Measurements from ENCODE around the gene NKAPL.

DNA sequence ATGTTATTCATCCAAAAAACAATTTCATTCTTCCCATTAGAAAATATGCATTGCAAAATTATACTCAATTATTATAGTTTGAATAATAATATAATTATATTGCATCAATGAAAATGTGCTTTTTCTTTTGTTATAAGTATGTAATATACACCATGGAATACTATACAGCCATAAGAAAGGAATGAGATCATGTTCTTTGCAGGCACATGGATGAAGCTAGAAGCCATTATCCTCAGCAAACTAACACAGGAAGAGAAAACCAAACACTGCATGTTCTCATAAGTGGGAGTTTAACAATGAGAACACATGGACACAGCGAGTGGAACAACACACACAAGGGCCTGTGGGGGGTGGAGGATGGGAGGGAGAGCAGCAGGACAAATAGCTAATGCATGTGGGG, 2.1 kb upstream of the NKAPL start:
- no peak for TF ChIP-seq BRCA1 (IDR thresholded peaks at IDR 0.05; ENCODE audit: low read depth, low read length)
- TF ChIP-seq, protein P1, sequence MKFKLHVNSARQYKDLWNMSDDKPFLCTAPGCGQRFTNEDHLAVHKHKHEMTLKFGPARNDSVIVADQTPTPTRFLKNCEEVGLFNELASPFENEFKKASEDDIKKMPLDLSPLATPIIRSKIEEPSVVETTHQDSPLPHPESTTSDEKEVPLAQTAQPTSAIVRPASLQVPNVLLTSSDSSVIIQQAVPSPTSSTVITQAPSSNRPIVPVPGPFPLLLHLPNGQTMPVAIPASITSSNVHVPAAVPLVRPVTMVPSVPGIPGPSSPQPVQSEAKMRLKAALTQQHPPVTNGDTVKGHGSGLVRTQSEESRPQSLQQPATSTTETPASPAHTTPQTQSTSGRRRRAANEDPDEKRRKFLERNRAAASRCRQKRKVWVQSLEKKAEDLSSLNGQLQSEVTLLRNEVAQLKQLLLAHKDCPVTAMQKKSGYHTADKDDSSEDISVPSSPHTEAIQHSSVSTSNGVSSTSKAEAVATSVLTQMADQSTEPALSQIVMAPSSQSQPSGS (IDR thresholded peaks at IDR 0.05; ENCODE audit: low read length) = no peak
- TF ChIP-seq, protein P2, sequence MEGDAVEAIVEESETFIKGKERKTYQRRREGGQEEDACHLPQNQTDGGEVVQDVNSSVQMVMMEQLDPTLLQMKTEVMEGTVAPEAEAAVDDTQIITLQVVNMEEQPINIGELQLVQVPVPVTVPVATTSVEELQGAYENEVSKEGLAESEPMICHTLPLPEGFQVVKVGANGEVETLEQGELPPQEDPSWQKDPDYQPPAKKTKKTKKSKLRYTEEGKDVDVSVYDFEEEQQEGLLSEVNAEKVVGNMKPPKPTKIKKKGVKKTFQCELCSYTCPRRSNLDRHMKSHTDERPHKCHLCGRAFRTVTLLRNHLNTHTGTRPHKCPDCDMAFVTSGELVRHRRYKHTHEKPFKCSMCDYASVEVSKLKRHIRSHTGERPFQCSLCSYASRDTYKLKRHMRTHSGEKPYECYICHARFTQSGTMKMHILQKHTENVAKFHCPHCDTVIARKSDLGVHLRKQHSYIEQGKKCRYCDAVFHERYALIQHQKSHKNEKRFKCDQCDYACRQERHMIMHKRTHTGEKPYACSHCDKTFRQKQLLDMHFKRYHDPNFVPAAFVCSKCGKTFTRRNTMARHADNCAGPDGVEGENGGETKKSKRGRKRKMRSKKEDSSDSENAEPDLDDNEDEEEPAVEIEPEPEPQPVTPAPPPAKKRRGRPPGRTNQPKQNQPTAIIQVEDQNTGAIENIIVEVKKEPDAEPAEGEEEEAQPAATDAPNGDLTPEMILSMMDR (IDR thresholded peaks at IDR 0.05; ENCODE audit: control extremely low read depth in 1 of 3, insufficient read depth in 1 of 3, low read depth in 1 of 3, low read length in 3 of 3) = no peak
- no peak for TF ChIP-seq KDM5A (IDR thresholded peaks at IDR 0.05; ENCODE audit: low read length)
- no peak for TF ChIP-seq RBBP5 (IDR thresholded peaks at IDR 0.05; ENCODE audit: borderline replicate concordance, low read depth, low read length)
- TF ChIP-seq, protein P3, sequence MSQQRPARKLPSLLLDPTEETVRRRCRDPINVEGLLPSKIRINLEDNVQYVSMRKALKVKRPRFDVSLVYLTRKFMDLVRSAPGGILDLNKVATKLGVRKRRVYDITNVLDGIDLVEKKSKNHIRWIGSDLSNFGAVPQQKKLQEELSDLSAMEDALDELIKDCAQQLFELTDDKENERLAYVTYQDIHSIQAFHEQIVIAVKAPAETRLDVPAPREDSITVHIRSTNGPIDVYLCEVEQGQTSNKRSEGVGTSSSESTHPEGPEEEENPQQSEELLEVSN (IDR thresholded peaks at IDR 0.05) = no peak
- TF ChIP-seq JUN (IDR thresholded peaks at IDR 0.05; ENCODE audit: low read depth, low read length) = no peak
- TF ChIP-seq POU5F1 (IDR thresholded peaks at IDR 0.05; ENCODE audit: low read depth, low read length) = no peak
- no peak for TF ChIP-seq SP1 (IDR thresholded peaks at IDR 0.05; ENCODE audit: low read depth, low read length)
- TF ChIP-seq, protein P4, sequence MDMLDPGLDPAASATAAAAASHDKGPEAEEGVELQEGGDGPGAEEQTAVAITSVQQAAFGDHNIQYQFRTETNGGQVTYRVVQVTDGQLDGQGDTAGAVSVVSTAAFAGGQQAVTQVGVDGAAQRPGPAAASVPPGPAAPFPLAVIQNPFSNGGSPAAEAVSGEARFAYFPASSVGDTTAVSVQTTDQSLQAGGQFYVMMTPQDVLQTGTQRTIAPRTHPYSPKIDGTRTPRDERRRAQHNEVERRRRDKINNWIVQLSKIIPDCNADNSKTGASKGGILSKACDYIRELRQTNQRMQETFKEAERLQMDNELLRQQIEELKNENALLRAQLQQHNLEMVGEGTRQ (IDR thresholded peaks at IDR 0.05; ENCODE audit: low read length) = no peak
- TF ChIP-seq TAF1 (IDR thresholded peaks at IDR 0.05; ENCODE audit: low read depth, low read length) = no peak
- TF ChIP-seq ZNF274 (IDR thresholded peaks at IDR 0.05; ENCODE audit: borderline replicate concordance, extremely low read depth, low read length) = no peak

Data from H1 (cell line).